B cell (primary cell): ENCODE measurements around the gene SARNP.

ENCODE experiments used
- CTCF ChIP-seq: fragments of 200-600 bp; IDR thresholded peaks from one replicate; pipeline ENCODE4 v1.8.0; 2022; ENCODE audit warnings: antibody characterized with exemption, mild to moderate bottlenecking
- EZH2 ChIP-seq: IDR thresholded peaks from 2 replicates; pipeline ENCODE4 v1.6.1; 2012; ENCODE audit warnings: borderline replicate concordance, low read depth, mild to moderate bottlenecking, moderate library complexity, low read length; ENCODE audit not compliant: insufficient read depth, poor library complexity, severe bottlenecking

- TF ChIP-seq CTCF (no peak), EZH2 (no peak)
These were observed 22.0 kb upstream of the SARNP start for GRCh38 chr12:55839345-55840140.
